Body of pancreas (tissue), 4 donors: Measurements from ENCODE around the gene DAB1.

ENCODE experiments used
- CTCF ChIP-seq, 7 experiments: fragments of 450-650 bp in 4 of 7; fragments of 200-600 bp in 3 of 7; sonication (generic) in 3 of 7; IDR thresholded peaks; one replicate each; pipeline ENCODE4 v1.5.1; 2016 to 2019; ENCODE audit warnings: antibody characterized with exemption in 7 of 7
- POLR2A ChIP-seq, 3 donors: fragments of 450-650 bp; IDR thresholded peaks; one replicate each; pipeline ENCODE4 v1.6.1; 2016; ENCODE audit warnings: antibody characterized with exemption in 3 of 3, mild to moderate bottlenecking in 2 of 3

GRCh38 chr1:57167997-57168396 is 255.9 kb downstream of the DAB1 start:
- TF ChIP-seq CTCF (IDR thresholded peaks at IDR 0.05) (no peak), POLR2A (IDR thresholded peaks at IDR 0.05) (no peak)
